Upper lobe of left lung (tissue), 4 donors: Measurements from ENCODE around the gene EPHB4.

ENCODE experiments used
- CTCF ChIP-seq, 6 experiments: fragments of 450-650 bp in 4 of 6; fragments of 200-600 bp in 2 of 6; sonication (generic) in 2 of 6; IDR thresholded peaks; one replicate each; pipeline ENCODE4 v1.5.1; 2016 to 2019; ENCODE audit warnings: antibody characterized with exemption in 6 of 6
- EP300 ChIP-seq, 4 donors: sonication (generic); formaldehyde crosslinking; IDR thresholded peaks; one replicate each; pipeline ENCODE4 v1.5.1; 2017; ENCODE audit warnings: antibody characterized with exemption in 4 of 4, control low read depth in 2 of 4
- POLR2A ChIP-seq, 4 donors: fragments of 450-650 bp; IDR thresholded peaks; one replicate each; pipeline ENCODE4 v1.5.1; 2016 to 2017; ENCODE audit warnings: antibody characterized with exemption in 4 of 4, mild to moderate bottlenecking in 2 of 4
- POLR2AphosphoS5 ChIP-seq, 2 donors: sonication (generic); formaldehyde crosslinking; IDR thresholded peaks; one replicate each; pipeline ENCODE4 v1.5.1; 2017; ENCODE audit warnings: antibody characterized with exemption in 2 of 2

- TF ChIP-seq CTCF (IDR thresholded peaks at IDR 0.05) (no peak), EP300 (IDR thresholded peaks at IDR 0.05) (no peak), POLR2A (IDR thresholded peaks at IDR 0.05) (no peak), POLR2AphosphoS5 (IDR thresholded peaks at IDR 0.05) (no peak)
These were observed 37.0 kb upstream of the EPHB4 start for GRCh38 chr7:100864263-100864845.
